GM23338 (cell line): Measurements from ENCODE around the gene RIOK2. TPM values are rescaled to one million over a fixed set of nuclear protein-coding genes. Genes with fewer than 3 reads are reported as not detected.

Experiments
- ATAC-seq: fragments of 200-7000 bp; cut with Tn5 transposase; 3 replicates; pipeline ENCODE4 v1.9.1; 2020
- DNase-seq: peaks from one replicate; pipeline ENCODE4 v3.0.0-alpha.2; 2015; ENCODE audit warnings: low spot score
- H2AFZ ChIP-seq: fragments of 200-600 bp; sonication (generic); 2 replicates; pipeline ENCODE4 v1.8.0; 2016; ENCODE audit warnings: antibody characterized with exemption, mild to moderate bottlenecking, moderate library complexity
- H3F3A ChIP-seq: fragments of 200-600 bp; sonication (generic); replicated peaks from 2 replicates; pipeline ENCODE4 v1.8.0; 2017; ENCODE audit warnings: antibody characterized with exemption, mixed run types, low read depth
- H3K27ac ChIP-seq: fragments of 200-600 bp; sonication (generic); 2 replicates; pipeline ENCODE4 v1.6.1; 2016; ENCODE audit warnings: low read depth
- H3K27me3 ChIP-seq: fragments of 200-600 bp; sonication (generic); 2 replicates; pipeline ENCODE4 v1.8.0; 2016; ENCODE audit warnings: mild to moderate bottlenecking, mixed run types, moderate library complexity; ENCODE audit not compliant: insufficient read depth
- H3K36me3 ChIP-seq: fragments of 200-600 bp; sonication (generic); 2 replicates; pipeline ENCODE4 v1.8.0; 2016; ENCODE audit warnings: mild to moderate bottlenecking; ENCODE audit not compliant: insufficient read depth
- H3K4me1 ChIP-seq: fragments of 200-600 bp; sonication (generic); 2 replicates; pipeline ENCODE4 v1.8.0; 2016; ENCODE audit warnings: mild to moderate bottlenecking, moderate library complexity; ENCODE audit not compliant: insufficient read depth
- H3K4me2 ChIP-seq: fragments of 200-600 bp; sonication (generic); 2 replicates; pipeline ENCODE4 v1.7.1; 2017; ENCODE audit warnings: mixed run types
- H3K4me3 ChIP-seq: fragments of 200-600 bp; sonication (generic); 2 replicates; pipeline ENCODE4 v1.6.1; 2016; ENCODE audit warnings: mixed run types
- H3K79me2 ChIP-seq: fragments of 200-600 bp; sonication (generic); replicated peaks from 2 replicates; pipeline ENCODE4 v1.8.0; 2017; ENCODE audit warnings: mild to moderate bottlenecking; ENCODE audit not compliant: insufficient read depth
- H3K9me2 ChIP-seq: fragments of 200-600 bp; sonication (generic); 2 replicates; pipeline ENCODE4 v1.8.0; 2017; ENCODE audit not compliant: insufficient read depth
- H4K20me1 ChIP-seq: fragments of 200-600 bp; sonication (generic); replicated peaks from 2 replicates; pipeline ENCODE4 v1.8.0; 2017; ENCODE audit warnings: mild to moderate bottlenecking; ENCODE audit not compliant: insufficient read depth
- H3K27ac Mint-ChIP-seq: 2 replicates; pipeline ENCODE4 v1.8.0; 2020; ENCODE audit warnings: inconsistent platforms, mild to moderate bottlenecking, moderate library complexity, mixed read lengths
- H3K27me3 Mint-ChIP-seq: 3 replicates; pipeline ENCODE4 v1.8.0; 2022; ENCODE audit warnings: low read depth, mild to moderate bottlenecking, moderate library complexity, mixed read lengths, inconsistent platforms; ENCODE audit not compliant: insufficient read depth, poor library complexity
- H3K36me3 Mint-ChIP-seq: 3 replicates; pipeline ENCODE4 v1.8.0; 2021; ENCODE audit warnings: low read depth, mild to moderate bottlenecking, inconsistent platforms, moderate library complexity, mixed read lengths
- H3K4me1 Mint-ChIP-seq: 3 replicates; pipeline ENCODE4 v1.8.0; 2020; ENCODE audit warnings: mild to moderate bottlenecking, inconsistent platforms, mixed read lengths
- H3K4me3 Mint-ChIP-seq: 3 replicates; pipeline ENCODE4 v1.8.0; 2021; ENCODE audit warnings: moderate library complexity, mild to moderate bottlenecking, inconsistent platforms, mixed read lengths
- H3K9me3 Mint-ChIP-seq: 3 replicates; pipeline ENCODE4 v1.8.0; 2020; ENCODE audit warnings: moderate library complexity, mild to moderate bottlenecking, inconsistent platforms, mixed read lengths
- CREB1 ChIP-seq: fragments of 250-450 bp; sonication (Bioruptor Pico); IDR thresholded peaks from 2 replicates; pipeline ENCODE4 v1.5.0; 2020; ENCODE audit warnings: low read depth, mild to moderate bottlenecking, moderate library complexity
- CTCF ChIP-seq, 2 experiments: fragments of 200-600 bp in 1 of 2; sonication (generic) in 1 of 2; conservative IDR thresholded peaks; 2 replicates each; pipeline versions ENCODE4 v1.5.1 to v1.6.1; 2016 to 2017; ENCODE audit warnings: antibody characterized with exemption in 2 of 2, low read depth in 2 of 2, mild to moderate bottlenecking in 2 of 2, moderate library complexity in 1 of 2
- ETS1 ChIP-seq: IDR thresholded peaks from 2 replicates; pipeline ENCODE4 v1.6.1; 2016; ENCODE audit warnings: antibody characterized with exemption
- EZH2 ChIP-seq: fragments of 200-600 bp; sonication (generic); IDR thresholded peaks from one replicate; pipeline ENCODE4 v1.8.0; 2017; ENCODE audit warnings: antibody characterized with exemption, mild to moderate bottlenecking, low read depth; ENCODE audit not compliant: unreplicated experiment
- JUNB ChIP-seq: IDR thresholded peaks from one replicate; pipeline ENCODE4 v1.6.1; 2016; ENCODE audit warnings: antibody characterized with exemption; ENCODE audit not compliant: unreplicated experiment
- POLR2AphosphoS5 ChIP-seq: IDR thresholded peaks from 2 replicates; pipeline ENCODE4 v1.6.1; 2016; ENCODE audit warnings: antibody characterized with exemption, low read depth
- REST ChIP-seq: IDR thresholded peaks from one replicate; pipeline ENCODE4 v1.6.1; 2018; ENCODE audit warnings: antibody characterized with exemption; ENCODE audit not compliant: unreplicated experiment
- STAT1 ChIP-seq: IDR thresholded peaks from one replicate; pipeline ENCODE4 v1.6.1; 2016; ENCODE audit warnings: antibody characterized with exemption; ENCODE audit not compliant: unreplicated experiment
- ZNF114 ChIP-seq: fragments of 250-450 bp; sonication (Bioruptor Pico); IDR thresholded peaks from 2 replicates; pipeline ENCODE4 v1.5.0; 2020; ENCODE audit warnings: mild to moderate bottlenecking, moderate library complexity
- ZNF331 ChIP-seq: fragments of 250-450 bp; sonication (Bioruptor Pico); IDR thresholded peaks from 2 replicates; pipeline ENCODE4 v1.5.0; 2020; ENCODE audit warnings: low read depth, mild to moderate bottlenecking, moderate library complexity
- polyA plus RNA-seq: library from polyadenylated mRNA; unstranded; fragments of >200 nt; fragmentation: Nextera tagmentation; extraction: Ambion mirVana; gene quantifications from 2 replicates; pipeline ENCODE4 v1.2.1, GENCODE V29; 2016
- total RNA-seq: library from RNA; depleted of rRNA; stranded (reverse); fragments of >200 nt; shearing (Covaris generic); gene quantifications from 2 replicates; pipeline ENCODE4 v1.2.3, GENCODE V29; 2014

RIOK2 gene
- total and polyA plus RNA-seq, 2 experiments from 2014 or later = 22.9 to 47.6 TPM

GRCh38 chr5:97118261-97119006, 64.6 kb downstream of the RIOK2 start (continued):
- no peak for TF ChIP-seq CTCF (conservative IDR thresholded peaks at IDR 0.05; ENCODE audit: low read depth in 2 of 2)
- no peak for TF ChIP-seq EZH2
- no peak for TF ChIP-seq CREB1 (CRISPR knock-in tag)
- no peak for TF ChIP-seq JUNB
- TF ChIP-seq STAT1 = no peak
- no peak for TF ChIP-seq REST
- TF ChIP-seq POLR2AphosphoS5 = no peak
- no peak for TF ChIP-seq ZNF114 (CRISPR knock-in tag)
- no peak for TF ChIP-seq ZNF331 (CRISPR knock-in tag)

- Mint-ChIP-seq H3K36me3 (no peaks in the 10 kb centered on the region), H3K4me1 (peaks cover 29% of the 10 kb centered on the region), H3K4me3 (no peak overlapping the region), H3K9me3 (no peaks in the 10 kb centered on the region), H3K27me3 (peaks cover 3% of the 10 kb centered on the region), H3K27ac (no peak overlapping the region)
- no peaks in the 10 kb centered on the region for H4K20me1 ChIP-seq
- no peaks in the 10 kb centered on the region; the same call in 1 of the 2 replicates for H3K9me2 ChIP-seq
- ATAC-seq = no peak
- H3F3A ChIP-seq = no peaks in the 10 kb centered on the region
- no peaks in the 10 kb centered on the region for H3K27me3 ChIP-seq
- H3K79me2 ChIP-seq = no peaks in the 10 kb centered on the region
- H3K36me3 ChIP-seq = no peaks in the 10 kb centered on the region
- H3K4me3 ChIP-seq = no peak overlapping the region
- H3K4me2 ChIP-seq = no peak overlapping the region
- no peak for DNase-seq
- H2AFZ ChIP-seq = no peak overlapping the region
- H3K4me1 ChIP-seq = peaks cover 24% of the 10 kb centered on the region
- H3K27ac ChIP-seq = no peak overlapping the region
- no peak for TF ChIP-seq STAT1
- no peak for TF ChIP-seq ZNF331 (CRISPR knock-in tag)
- no peak for TF ChIP-seq CREB1 (CRISPR knock-in tag)
- TF ChIP-seq ETS1 = no peak
- no peak for TF ChIP-seq REST
- TF ChIP-seq CTCF (conservative IDR thresholded peaks at IDR 0.05; ENCODE audit: low read depth in 2 of 2) = no peak
- TF ChIP-seq POLR2AphosphoS5 = no peak
- TF ChIP-seq JUNB = no peak
Measured at GRCh38 chr5:97115932-97116331, 67.1 kb downstream of the RIOK2 start.
